Breast epithelium (tissue), 3 donors: ENCODE measurements around the gene MAPK8IP2.

ENCODE experiments used
- CTCF ChIP-seq, 3 donors: fragments of 450-650 bp; IDR thresholded peaks; one replicate each; pipeline ENCODE4 v1.5.1; 2016 to 2017; ENCODE audit warnings: antibody characterized with exemption in 3 of 3, mild to moderate bottlenecking in 3 of 3, moderate library complexity in 3 of 3
- POLR2A ChIP-seq: fragments of 450-650 bp; IDR thresholded peaks from one replicate; pipeline ENCODE4 v1.6.1; 2016; ENCODE audit warnings: antibody characterized with exemption, mild to moderate bottlenecking, moderate library complexity
- POLR2AphosphoS5 ChIP-seq, 3 donors: sonication (generic); formaldehyde crosslinking; IDR thresholded peaks; one replicate each; pipeline ENCODE4 v1.6.1; 2017; ENCODE audit warnings: antibody characterized with exemption in 3 of 3

GRCh38 chr22:50633086-50633485 lies 32.5 kb downstream of the MAPK8IP2 start:
- TF ChIP-seq CTCF (IDR thresholded peaks at IDR 0.05): no peak
- TF ChIP-seq POLR2AphosphoS5 (IDR thresholded peaks at IDR 0.05): no peak
- TF ChIP-seq POLR2A: no peak
